HCT116 (cell line): ENCODE data around the gene LSP1. TPM values are rescaled to one million over a fixed set of nuclear protein-coding genes. Genes with fewer than 3 reads are reported as not detected.

ENCODE experiments used
- ATAC-seq: fragments of 200-7000 bp; cut with Tn5 transposase; 2 replicates; pipeline ENCODE4 v1.9.1; 2020; ENCODE audit warnings: mild to moderate bottlenecking, moderate library complexity
- BruUV-seq: library from RNA; stranded (reverse); fragments of 400-500 nt; replicated peaks from 2 replicates; lab custom pipeline; 2021; lab: Mats Ljungman, UMichigan
- CTCF ChIA-PET: fragments of 300-600 bp; sonication (Branson Sonifier 250); formaldehyde crosslinking; loops from one replicate; lab custom pipeline; 2021; ENCODE audit warnings: antibody characterized with exemption; lab: Charles Lee
- POLR2A ChIA-PET: fragments of 300-600, 350-600 bp; sonication (Branson Sonifier 250); formaldehyde crosslinking; loops from one replicate; lab custom pipeline; 2021; ENCODE audit warnings: antibody characterized with exemption; lab: Charles Lee
- RAD21 ChIA-PET, 2 experiments: fragments of 300-600 bp; sonication (Branson Sonifier 250); formaldehyde crosslinking; loops; one replicate each; lab custom pipeline; 2023; ENCODE audit warnings: low total read pairs in 2 of 2; ENCODE audit not compliant: uncharacterized antibody in 2 of 2, unreplicated experiment in 2 of 2, low non-redundant PET in 1 of 2; lab: Charles Lee
- DNase-seq: peaks from one replicate; pipeline ENCODE4 v3.0.0-alpha.2; 2010; ENCODE audit warnings: low read depth, low spot score
- H2AFZ ChIP-seq: fragments of 200-600 bp; shearing (Covaris generic), sonication (generic); 2 replicates; pipeline ENCODE4 v1.6.1; 2017; ENCODE audit warnings: low read depth, mixed run types, mixed read lengths, antibody characterized with exemption, low read length; ENCODE audit not compliant: poor library complexity, severe bottlenecking
- H3K27ac ChIP-seq: 2 replicates; pipeline ENCODE4 v1.5.1; 2012; ENCODE audit warnings: low read depth, low read length
- H3K27me3 ChIP-seq: fragments of 200-600 bp; sonication (generic); 2 replicates; pipeline ENCODE4 v1.6.1; 2016; ENCODE audit warnings: mixed run types, low read length, mixed read lengths; ENCODE audit not compliant: insufficient read depth
- H3K36me3 ChIP-seq, 2 experiments: fragments of 200-500 bp in 1 of 2; fragments of 200-600 bp in 1 of 2; sonication (Bioruptor generic) in 1 of 2; sonication (generic) in 1 of 2; 2 replicates each; pipeline versions ENCODE4 v1.5.1 to v1.6.1; 2014 to 2016; ENCODE audit warnings: low read length in 2 of 2, inconsistent platforms in 1 of 2, mixed read lengths in 1 of 2, mixed run types in 1 of 2; ENCODE audit not compliant: insufficient read depth in 2 of 2, control insufficient read depth in 1 of 2
- H3K4me1 ChIP-seq, 2 experiments: fragments of 200-600 bp in 1 of 2; sonication (generic) in 1 of 2; 2 replicates each; pipeline versions ENCODE4 v1.5.1 to v1.6.1; 2012 to 2017; ENCODE audit warnings: low read length in 2 of 2, inconsistent platforms in 1 of 2, mild to moderate bottlenecking in 1 of 2, mixed read lengths in 1 of 2, mixed run types in 1 of 2, moderate library complexity in 1 of 2; ENCODE audit not compliant: insufficient read depth in 2 of 2, control insufficient read depth in 1 of 2
- H3K4me2 ChIP-seq: fragments of 200-600 bp; sonication (generic); 2 replicates; pipeline ENCODE4 v1.6.1; 2017; ENCODE audit warnings: mixed run types, low read length, mixed read lengths
- H3K4me3 ChIP-seq, 2 experiments: fragments of 200-600 bp in 1 of 2; sonication (generic) in 1 of 2; replicated peaks in 1 of 2; 2 replicates each; pipeline ENCODE4 v1.5.1; 2011 to 2016; ENCODE audit warnings: low read length in 2 of 2, control low read depth in 1 of 2, low read depth in 1 of 2, mild to moderate bottlenecking in 1 of 2, mixed read lengths in 1 of 2, mixed run types in 1 of 2
- H3K79me2 ChIP-seq: fragments of 200-600 bp; sonication (generic); 2 replicates; pipeline ENCODE4 v1.6.1; 2017; ENCODE audit warnings: mild to moderate bottlenecking, mixed run types, low read length, moderate library complexity, mixed read lengths; ENCODE audit not compliant: insufficient read depth
- H3K9ac ChIP-seq: fragments of 200-600 bp; sonication (generic); 2 replicates; pipeline ENCODE4 v1.6.1; 2016; ENCODE audit warnings: low read length, mixed read lengths
- H3K9me2 ChIP-seq: fragments of 200-600 bp; sonication (generic), shearing (Covaris generic); 2 replicates; pipeline ENCODE4 v1.6.1; 2017; ENCODE audit warnings: mixed run types, mild to moderate bottlenecking, moderate library complexity; ENCODE audit not compliant: insufficient read depth
- H3K9me3 ChIP-seq, 2 experiments: fragments of 200-500 bp in 1 of 2; fragments of 200-600 bp in 1 of 2; sonication (Bioruptor generic) in 1 of 2; sonication (generic) in 1 of 2; 2 replicates each; pipeline ENCODE4 v1.6.1; 2014 to 2017; ENCODE audit warnings: low read length in 2 of 2, mixed read lengths in 2 of 2, inconsistent platforms in 1 of 2, low read depth in 1 of 2, mild to moderate bottlenecking in 1 of 2, mixed run types in 1 of 2, moderate library complexity in 1 of 2; ENCODE audit not compliant: control insufficient read depth in 1 of 2, insufficient read depth in 1 of 2
- H4K20me1 ChIP-seq: fragments of 200-600 bp; sonication (generic), shearing (Covaris generic); 2 replicates; pipeline ENCODE4 v1.6.1; 2017; ENCODE audit warnings: mixed run types, mild to moderate bottlenecking, moderate library complexity; ENCODE audit not compliant: insufficient read depth
- ATF3 ChIP-seq: IDR thresholded peaks from 2 replicates; pipeline ENCODE4 v1.6.1; 2012
- CBX3 ChIP-seq: IDR thresholded peaks from 2 replicates; pipeline ENCODE4 v1.6.1; 2012; ENCODE audit warnings: low read depth
- CEBPB ChIP-seq: IDR thresholded peaks from 2 replicates; pipeline ENCODE4 v1.6.1; 2012; ENCODE audit warnings: low read depth
- EZH2 ChIP-seq: fragments of 200-600 bp; sonication (generic); IDR thresholded peaks from 2 replicates; pipeline ENCODE4 v1.6.1; 2017; ENCODE audit warnings: antibody characterized with exemption, mixed run types
- EZH2phosphoT487 ChIP-seq: fragments of 200-600 bp; IDR thresholded peaks from 2 replicates; pipeline ENCODE4 v1.6.1; 2018; ENCODE audit warnings: antibody characterized with exemption, borderline replicate concordance
- JUND ChIP-seq: IDR thresholded peaks from 2 replicates; pipeline ENCODE4 v1.6.1; 2012
- SIN3A ChIP-seq: IDR thresholded peaks from 2 replicates; pipeline ENCODE4 v1.6.1; 2012; ENCODE audit warnings: low read depth
- TCF7L2 ChIP-seq: IDR thresholded peaks from 2 replicates; pipeline ENCODE4 v1.7.0; 2011; ENCODE audit warnings: borderline replicate concordance, inconsistent platforms; ENCODE audit not compliant: insufficient read depth, insufficient read length; ENCODE audit errors: extremely low read depth
- YY1 ChIP-seq: IDR thresholded peaks from 2 replicates; pipeline ENCODE4 v1.6.1; 2011; ENCODE audit warnings: low read length, low read depth, moderate library complexity, mild to moderate bottlenecking; ENCODE audit not compliant: insufficient replicate concordance; ENCODE audit errors: extremely low read depth
- ZFX ChIP-seq: fragments of 450-650 bp; IDR thresholded peaks from 2 replicates; pipeline ENCODE4 v1.6.1; 2017
- ZNF274 ChIP-seq: fragments of 200-500 bp; sonication (Bioruptor generic); IDR thresholded peaks from 2 replicates; pipeline ENCODE4 v1.6.1; 2014; ENCODE audit warnings: mild to moderate bottlenecking, low read depth, low read length, inconsistent platforms
- intact Hi-C: fragments of 100-400 bp; cut with micrococcal nuclease; formaldehyde crosslinking; loops from 2 replicates; pipeline ENCODE4 v1.10.0; 2022
- total RNA-seq: library from RNA; stranded (reverse); gene quantifications from one replicate; pipeline ENCODE4 v1.2.1, GENCODE V29; 2021; ENCODE audit not compliant: unreplicated experiment
- TF ChIP-seq, protein P1 (sequence below): IDR thresholded peaks from 2 replicates; pipeline ENCODE4 v1.6.1; 2012; ENCODE audit warnings: low read depth

Gene LSP1
- total RNA-seq, 1 experiment from 2014 or later: 1.3 TPM

- intact Hi-C loops: loop anchor here (10.0 kb wide), 1 partner anchor 53 kb away; the partner anchor contains the start of gene MRPL23
- RAD21 ChIA-PET: no interaction called here
- POLR2A ChIA-PET: no interaction called here
These were observed 39.2 kb downstream of the LSP1 start for GRCh38 chr11:1892116-1892515.

More at GRCh38 chr11:1892116-1892515, 39.2 kb downstream of the LSP1 start:
- Histone ChIP-seq H3K4me2 (no peak overlapping the region), H3K79me2 (no peaks in the 10 kb centered on the region), H3K9me2 (no peaks in the 10 kb centered on the region), H3K4me3 (no peak overlapping the region), H3K9me3 (no peaks in the 10 kb centered on the region), H3K9ac (no peak overlapping the region), H4K20me1 (no peaks in the 10 kb centered on the region), H3K4me1 (no peaks in the 10 kb centered on the region), H3K27me3 (peaks cover 19% of the 10 kb centered on the region), H3K36me3 (no peaks in the 10 kb centered on the region), H3K27ac (no peak overlapping the region), H2AFZ (no peak overlapping the region)
- no peak for TF ChIP-seq CEBPB
- no peak for TF ChIP-seq ZNF274
- TF ChIP-seq CBX3: no peak
- no peak for TF ChIP-seq TCF7L2
- no peak for TF ChIP-seq ATF3
- TF ChIP-seq ZFX: no peak
- TF ChIP-seq YY1: no peak
- no peak for TF ChIP-seq SIN3A
- TF ChIP-seq EZH2: no peak
- TF ChIP-seq, protein P1, sequence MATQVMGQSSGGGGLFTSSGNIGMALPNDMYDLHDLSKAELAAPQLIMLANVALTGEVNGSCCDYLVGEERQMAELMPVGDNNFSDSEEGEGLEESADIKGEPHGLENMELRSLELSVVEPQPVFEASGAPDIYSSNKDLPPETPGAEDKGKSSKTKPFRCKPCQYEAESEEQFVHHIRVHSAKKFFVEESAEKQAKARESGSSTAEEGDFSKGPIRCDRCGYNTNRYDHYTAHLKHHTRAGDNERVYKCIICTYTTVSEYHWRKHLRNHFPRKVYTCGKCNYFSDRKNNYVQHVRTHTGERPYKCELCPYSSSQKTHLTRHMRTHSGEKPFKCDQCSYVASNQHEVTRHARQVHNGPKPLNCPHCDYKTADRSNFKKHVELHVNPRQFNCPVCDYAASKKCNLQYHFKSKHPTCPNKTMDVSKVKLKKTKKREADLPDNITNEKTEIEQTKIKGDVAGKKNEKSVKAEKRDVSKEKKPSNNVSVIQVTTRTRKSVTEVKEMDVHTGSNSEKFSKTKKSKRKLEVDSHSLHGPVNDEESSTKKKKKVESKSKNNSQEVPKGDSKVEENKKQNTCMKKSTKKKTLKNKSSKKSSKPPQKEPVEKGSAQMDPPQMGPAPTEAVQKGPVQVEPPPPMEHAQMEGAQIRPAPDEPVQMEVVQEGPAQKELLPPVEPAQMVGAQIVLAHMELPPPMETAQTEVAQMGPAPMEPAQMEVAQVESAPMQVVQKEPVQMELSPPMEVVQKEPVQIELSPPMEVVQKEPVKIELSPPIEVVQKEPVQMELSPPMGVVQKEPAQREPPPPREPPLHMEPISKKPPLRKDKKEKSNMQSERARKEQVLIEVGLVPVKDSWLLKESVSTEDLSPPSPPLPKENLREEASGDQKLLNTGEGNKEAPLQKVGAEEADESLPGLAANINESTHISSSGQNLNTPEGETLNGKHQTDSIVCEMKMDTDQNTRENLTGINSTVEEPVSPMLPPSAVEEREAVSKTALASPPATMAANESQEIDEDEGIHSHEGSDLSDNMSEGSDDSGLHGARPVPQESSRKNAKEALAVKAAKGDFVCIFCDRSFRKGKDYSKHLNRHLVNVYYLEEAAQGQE: no peak
- no peak for TF ChIP-seq JUND
- no peak for TF ChIP-seq EZH2phosphoT487
- DNase-seq (no peak), ATAC-seq (no peak)
- BruUV-seq: no TSS peak
- CTCF ChIA-PET: no interaction called here
